HG03095 (cell line): Measurements from ENCODE around the gene CROT.

ENCODE experiments used
- ATAC-seq: cut with Tn5 transposase; IDR thresholded peaks from one replicate; pipeline ENCODE4 v1.9.1; 2021; ENCODE audit warnings: moderate library complexity; ENCODE audit not compliant: unreplicated experiment

Gene CROT

DNA sequence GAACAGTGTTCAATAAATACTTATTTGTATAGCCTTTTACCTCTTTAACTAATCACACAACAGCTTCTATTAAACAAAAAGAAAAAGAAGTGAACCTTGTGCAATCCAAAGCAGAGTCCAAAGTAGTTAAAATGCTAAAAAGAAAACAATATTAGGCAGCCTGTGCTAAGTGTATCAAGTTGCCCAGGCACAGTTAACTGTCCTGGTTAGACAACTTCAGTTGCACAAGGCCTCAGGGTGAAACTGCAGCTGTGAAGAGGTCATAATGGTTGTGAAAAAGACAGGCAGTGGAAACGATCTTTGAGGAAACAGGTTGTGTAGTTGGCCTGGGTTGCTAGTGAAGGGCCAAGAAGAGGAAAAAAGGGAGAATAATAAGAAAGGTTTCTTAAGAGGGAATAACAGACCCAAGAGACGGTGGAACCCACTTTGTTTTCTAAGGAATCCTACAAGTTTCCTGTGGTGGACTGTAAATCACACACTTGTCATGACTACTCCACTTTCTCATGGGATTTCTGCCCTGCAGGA lies 6.0 kb upstream of the CROT start:
- no peak for ATAC-seq

DNA sequence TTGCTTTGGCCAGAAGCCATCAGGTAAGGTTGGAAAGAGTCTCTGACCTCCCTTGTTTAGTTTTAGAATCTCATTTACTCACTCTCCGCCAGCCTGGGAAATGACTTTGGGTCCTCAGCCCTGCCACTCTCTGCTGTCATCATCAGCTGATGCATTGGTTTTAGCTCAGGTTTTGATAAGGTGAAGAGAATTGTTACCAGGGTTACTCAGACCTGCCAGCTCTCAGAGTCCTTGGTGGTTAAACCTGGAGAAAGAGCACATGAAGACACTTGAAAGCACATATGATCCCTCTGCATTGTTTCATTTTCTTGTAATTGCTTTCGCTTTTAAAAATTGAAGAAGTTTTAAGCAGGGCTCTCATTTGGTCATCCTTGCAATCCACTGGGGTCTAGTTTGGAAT lies 4.0 kb upstream of the CROT start:
- ATAC-seq, result no peak

DNA sequence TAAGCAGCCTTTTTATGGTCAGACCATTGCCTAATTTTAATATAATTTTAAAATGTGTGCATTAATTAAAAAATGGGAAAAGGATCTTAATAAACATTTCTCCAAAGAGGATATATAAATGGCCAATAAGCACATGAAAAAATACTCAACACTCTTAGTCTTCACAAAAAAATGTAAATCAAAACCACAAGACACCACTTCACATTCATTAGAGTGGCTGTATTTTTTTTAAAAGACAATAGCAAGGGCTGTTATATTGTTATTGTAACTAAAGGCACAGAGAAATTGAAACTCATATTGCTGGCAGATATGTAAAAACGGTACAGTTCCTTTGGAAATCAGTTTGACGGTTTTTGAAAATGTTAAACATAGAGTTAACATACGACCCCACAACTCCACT lies 3.2 kb upstream of the CROT start:
- ATAC-seq, result no peak

DNA sequence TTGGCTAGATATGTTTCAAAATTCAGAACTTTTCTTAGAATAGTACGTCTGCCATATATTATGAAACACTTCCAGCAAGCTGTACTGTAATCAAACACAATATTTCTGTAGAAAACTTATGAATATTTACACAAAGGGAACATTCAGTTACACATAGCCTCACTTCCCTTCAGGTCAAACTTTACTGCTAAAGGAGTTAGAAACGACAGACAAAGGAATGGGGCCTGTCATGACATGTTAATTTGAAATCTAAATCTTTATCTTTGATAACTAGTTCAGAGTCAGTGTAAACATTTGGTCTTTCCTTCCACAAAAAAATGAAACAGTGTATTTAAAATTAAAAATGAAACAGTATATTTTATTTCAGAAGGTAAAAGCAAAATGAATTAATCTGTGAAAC lies 1.0 kb upstream of the CROT start:
- no peak for ATAC-seq

DNA sequence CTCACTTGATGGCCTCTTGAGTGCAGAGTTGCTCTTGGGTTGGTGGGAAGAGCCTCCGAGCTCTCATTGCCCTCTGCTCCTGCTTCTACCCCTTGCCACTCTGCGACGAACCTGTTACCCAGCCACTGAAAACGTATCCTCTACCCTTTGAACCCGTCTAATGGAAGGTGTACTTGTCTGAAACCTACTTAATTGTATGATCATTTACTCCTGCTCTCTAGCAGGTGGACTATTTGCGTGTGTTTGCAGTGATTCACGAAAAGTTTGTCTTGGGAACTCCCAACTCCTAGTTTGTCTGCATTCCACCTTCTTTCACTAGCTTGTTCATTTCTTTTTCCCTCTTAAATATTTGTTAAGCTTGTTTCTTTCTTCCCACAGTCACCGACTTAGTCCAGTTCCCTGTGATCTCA lies 503 bp downstream of the CROT start:
- peak; percentile 2 for ATAC-seq

DNA sequence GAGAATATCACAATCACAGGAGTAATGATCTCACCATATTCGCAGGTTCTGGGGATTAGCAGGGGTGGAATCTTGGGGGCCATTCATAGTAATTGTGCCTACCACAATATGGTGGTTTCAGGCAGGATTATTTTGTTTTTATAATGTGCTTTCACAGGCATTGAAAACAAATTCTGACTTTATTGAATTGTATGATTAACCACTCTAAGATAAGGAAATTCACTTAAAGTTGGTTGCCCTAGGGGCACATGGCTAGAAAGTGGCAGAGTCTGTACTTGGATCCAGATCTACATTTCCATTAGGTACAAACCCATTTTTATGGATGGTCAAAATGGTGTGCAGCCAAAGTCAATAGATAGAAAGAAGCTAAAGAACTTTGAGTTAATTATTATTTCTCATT lies 1.7 kb downstream of the CROT start:
- ATAC-seq, result no peak

DNA sequence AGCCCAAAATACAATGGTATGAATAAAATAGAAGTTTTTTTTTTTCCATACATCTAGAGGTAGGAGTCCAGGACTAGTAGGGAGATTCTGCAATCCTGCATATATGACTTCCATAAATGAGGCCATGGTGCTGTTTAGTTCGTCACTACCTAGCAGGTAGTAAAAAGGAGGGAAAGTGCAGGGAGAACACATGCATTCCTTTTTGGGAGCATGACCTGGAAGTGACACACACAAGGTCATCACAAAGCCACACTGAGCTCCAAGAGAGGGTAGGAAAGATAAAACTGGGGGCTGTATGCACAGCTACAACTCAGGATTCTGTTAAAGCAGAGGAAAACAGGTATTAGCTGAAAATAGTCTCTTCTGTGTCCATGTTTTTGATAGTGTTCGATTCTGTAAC lies 2.2 kb downstream of the CROT start:
- ATAC-seq, result no peak

DNA sequence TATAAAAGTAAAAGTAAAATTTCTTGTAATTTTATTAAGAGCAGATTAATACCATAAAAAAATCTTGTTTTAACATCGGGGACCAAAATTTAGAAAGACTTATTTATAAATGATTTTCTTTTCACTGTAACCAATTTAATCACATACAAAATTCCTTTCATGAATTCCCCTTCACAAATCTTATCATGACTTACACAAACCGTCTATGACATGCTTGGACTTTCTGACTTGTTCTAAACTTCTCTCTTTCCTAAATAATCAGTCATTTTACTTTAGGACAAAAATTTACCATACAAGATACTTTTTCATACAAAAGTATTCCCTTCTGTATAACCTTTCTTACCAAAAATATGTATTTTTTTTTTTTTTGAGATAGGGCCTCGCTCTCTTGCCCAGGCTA lies 9.3 kb downstream of the CROT start:
- no peak for ATAC-seq

DNA sequence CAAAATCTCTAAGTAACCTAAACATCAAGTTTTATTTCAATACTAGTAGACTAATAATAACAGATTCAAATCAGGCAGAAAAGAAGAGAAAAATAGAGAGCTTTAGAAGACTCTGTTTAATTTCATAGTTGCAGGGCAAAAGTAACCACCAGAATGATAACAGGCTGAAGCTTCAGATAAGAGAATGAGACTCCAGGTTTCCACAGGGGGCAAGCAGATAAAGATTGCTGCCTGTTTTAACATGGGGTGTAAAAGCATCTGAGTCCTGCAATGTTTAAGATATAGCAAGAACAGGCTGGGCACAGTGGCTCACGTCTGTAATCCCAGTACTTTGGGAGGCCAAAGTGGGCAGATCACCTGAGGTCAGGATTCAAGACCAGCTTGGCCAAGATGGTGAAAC lies 11.0 kb downstream of the CROT start:
- no peak for ATAC-seq

DNA sequence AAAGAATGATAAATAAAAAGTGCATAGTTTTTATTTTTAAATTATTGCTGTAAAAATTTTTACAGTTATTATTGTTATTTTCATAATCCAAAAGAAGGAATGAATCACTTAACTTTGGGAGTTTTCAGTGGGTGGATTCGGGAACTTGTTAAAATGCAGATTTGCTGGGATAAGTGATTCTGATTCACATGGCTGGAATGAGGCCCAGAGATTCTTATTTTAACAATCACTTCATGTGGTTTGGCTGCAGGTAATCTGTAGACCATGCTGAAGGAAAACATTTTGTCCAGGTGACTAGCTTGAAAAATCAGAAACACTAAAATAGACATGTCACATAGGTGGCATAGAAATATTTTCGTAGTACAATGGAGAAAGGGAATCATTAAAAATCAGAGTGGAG lies 13.9 kb downstream of the CROT start:
- ATAC-seq, result no peak

DNA sequence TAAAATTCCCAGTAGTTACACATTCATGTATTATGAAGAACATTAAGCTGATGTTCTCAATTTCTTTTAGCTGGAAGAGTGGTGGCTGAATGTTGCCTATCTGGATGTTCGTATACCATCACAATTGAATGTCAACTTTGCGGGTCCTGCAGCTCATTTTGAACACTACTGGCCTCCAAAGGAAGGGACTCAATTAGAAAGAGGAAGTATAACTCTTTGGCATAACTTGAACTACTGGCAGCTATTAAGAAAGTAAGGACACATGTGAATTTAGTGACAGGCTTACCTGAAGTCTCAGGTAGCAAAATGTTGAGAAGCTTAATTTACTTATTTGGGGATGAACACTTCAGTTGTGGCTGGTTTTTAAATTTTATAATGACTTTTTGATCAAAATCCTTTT lies 15.9 kb downstream of the CROT start:
- no peak for ATAC-seq

DNA sequence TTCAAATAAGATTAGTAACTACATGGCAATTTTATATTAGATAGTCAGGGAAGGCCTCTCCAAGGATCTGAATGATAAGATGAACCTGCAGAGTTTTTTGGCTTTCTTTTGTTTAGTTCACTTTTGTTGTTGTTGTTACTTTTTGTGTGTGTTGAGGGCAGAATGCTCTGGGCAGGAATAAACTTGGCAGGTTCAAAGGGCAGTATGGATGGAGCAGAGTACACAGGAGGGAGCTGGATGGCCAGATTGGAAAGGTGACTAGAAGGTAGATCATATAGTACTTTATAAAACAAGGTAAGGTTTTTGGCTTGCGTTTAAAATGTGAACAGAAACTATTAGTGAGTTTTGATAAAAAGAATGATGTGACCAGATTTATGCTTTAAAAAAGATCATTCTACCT lies 17.9 kb downstream of the CROT start:
- ATAC-seq, result no peak

DNA sequence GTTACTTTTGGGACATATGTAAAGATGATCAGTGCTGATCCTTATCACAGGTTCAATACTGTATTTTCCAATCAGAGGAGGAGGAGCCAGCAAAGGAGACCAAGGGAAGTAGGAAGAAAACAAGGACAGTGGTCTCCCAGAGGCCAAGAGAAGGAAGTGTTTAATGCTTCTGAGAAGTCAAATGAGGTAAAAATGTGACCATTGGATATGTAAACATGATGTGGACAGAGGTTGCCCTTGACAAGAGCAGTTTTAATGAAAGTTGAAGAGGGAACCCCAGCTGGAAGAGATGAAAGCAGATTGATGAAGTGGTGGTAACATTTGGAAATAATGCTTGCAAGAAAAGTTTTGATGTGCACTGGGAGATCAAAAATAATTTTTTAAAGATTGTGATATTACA lies 18.8 kb downstream of the CROT start:
- no peak for ATAC-seq

DNA sequence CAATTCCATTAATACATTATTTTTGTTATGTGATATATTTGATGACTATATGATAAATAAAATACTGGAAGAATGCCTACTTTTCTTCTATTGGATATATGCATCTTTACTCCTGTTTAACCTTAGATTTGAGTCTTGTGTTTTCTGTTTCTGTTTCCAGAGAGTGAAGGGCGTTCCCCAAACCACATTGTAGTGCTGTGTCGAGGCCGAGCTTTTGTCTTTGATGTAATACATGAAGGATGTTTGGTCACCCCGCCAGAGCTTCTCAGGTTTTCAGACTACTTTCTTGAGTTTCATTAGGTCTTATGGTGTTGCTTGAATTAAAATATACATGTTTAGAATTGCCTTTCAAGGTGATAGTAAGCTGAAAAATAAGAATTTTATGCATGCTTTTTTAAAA lies 23.8 kb downstream of the CROT start:
- ATAC-seq, result no peak

DNA sequence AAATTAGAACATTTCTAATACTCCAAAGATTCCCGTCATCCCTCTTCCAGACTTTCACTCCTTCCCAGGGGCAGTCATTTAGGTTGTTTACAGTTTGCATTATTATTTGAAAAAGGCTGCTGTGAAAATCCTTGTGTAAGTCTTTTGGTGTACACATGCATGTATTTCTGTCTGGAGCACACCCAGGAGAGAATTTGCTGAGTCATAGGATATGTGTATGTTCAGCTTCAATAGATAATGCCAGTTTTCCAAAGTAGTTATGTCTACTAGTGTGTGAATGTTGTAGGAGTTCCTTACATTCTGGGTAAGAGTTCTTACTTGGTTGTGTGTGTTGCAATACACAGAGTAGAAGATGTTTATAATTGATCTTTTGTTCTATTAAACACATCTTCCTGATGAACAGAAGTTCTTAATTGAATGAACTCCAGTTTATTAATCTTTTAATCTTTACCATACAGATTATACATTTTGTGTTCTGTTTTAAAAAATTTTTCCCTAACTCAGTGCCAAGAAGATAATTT lies 25.3 kb downstream of the CROT start:
- ATAC-seq, result no peak

DNA sequence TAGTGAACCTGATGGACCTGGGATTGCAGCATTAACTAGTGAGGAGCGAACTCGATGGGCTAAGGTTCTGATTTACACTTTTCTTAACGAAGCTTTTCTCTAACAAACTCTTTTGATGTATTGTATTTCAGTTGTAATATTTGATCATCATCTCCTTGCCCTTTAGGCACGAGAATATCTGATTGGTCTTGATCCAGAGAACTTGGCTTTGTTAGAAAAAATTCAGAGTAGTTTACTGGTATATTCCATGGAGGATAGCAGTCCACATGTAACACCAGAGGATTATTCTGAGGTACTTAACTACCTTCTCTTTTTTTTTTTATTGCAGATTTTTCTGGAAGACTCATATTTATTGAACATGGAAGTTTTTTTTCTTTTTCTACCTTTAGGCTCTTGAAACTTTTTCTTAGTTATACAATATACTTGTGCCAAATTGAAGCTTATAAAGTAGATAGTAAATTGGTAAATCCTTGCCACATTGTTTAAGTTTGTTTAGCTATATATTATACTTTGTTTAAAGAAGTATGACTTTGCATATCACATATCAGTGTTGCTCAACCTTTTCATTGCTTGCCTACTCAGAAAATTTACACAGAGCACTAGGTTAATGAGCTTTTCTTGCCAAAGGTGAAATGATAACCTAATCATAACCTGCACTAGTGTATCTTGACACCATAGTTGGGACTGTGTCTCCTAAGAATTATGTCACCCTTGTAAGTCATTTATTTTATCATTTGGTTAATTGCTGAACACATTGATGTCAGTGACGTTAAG lies 30.4 kb downstream of the CROT start:
- no peak for ATAC-seq

DNA sequence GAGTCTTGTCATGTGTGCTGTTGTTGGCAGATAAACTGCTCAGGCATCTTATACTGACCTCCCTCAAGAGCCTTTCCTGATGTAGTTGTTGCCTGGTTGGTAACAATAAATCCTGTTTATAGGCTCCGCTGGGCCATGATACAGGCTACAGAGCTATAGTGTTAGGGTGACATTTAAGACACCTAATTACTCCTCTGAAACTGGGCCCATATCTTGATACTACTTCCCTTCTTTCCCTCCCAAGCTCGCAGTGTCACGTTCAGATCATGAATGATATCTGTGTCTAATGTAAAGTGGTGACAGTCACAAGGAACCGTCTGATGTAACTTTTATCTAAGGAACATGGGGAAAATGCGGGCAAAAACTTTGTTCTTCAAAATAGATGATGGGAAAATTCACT lies 35.4 kb downstream of the CROT start:
- no peak for ATAC-seq

DNA sequence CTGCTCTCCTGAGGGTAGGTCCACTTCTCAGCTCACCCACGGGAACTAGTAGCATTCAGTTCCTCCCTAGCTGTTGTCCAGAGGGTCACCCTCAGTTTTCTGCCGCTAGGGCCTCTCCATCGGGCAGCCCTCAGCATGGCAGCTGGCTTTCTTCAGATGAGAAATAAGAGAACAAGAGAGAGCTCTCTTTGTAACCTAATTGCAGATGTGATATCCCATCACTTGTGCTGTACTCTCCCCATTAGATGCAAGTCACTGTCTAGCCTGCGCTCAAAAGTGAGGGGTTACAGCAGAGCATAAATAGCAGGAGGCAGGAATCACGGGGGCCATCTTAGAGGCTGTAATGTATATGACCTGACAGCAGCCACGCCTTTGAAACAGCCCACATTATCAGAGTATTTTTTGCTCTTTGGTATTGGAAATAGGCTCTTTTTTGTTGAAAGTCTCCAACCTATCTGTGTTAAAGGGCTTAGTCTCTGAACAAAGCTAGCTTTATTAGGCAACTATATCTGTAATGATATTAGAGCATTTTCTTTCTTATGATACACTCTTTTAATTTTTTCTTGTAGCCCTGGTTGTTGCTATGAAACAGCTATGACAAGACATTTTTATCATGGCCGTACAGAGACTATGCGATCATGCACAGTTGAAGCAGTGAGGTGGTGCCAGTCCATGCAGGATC lies 45.7 kb downstream of the CROT start:
- no peak for ATAC-seq

DNA sequence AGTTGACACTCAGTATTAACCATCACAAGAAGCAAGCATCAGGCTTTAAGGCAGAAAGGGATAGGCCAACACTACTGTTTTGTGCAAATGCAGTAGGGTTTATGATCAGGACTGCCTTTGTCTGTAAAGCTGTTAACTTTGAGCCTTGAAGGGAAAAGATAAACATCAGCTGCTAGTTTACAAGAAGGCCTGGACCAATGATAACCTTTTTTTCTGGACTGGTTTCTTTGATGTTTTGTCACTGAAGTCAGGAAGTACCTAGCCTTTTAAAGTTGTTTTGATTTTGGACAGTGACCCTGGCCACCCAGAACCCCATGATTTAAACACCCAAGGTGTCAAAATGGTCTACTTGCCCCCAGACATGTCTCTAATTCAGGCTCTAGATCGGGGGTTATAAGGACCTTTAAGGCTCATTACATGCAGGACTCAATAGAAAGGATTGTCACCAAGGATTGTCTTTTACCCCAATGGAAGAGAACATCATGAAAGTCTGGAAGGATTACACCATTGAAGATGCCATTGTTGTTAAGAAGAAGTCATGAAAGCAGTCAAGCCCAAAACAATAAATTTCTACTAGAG lies 50.1 kb downstream of the CROT start:
- no peak for ATAC-seq

DNA sequence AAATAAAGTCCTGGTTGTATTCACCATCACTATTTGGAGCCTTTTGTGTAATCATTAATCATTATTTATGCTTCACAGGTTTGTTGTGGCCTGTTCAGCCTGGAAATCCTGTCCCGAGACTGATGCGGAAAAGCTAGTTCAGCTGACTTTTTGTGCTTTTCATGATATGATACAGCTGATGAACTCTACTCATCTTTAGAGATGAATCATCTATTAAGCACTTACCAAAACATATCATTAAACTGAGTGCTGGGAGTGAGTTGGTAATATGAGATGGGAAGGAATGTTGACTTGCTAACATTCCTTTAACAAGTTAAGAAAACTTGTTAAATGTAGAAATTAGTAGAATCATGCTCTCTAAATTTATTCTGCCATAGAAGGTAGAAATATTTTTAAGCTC lies 53.0 kb downstream of the CROT start:
- ATAC-seq, result no peak

DNA sequence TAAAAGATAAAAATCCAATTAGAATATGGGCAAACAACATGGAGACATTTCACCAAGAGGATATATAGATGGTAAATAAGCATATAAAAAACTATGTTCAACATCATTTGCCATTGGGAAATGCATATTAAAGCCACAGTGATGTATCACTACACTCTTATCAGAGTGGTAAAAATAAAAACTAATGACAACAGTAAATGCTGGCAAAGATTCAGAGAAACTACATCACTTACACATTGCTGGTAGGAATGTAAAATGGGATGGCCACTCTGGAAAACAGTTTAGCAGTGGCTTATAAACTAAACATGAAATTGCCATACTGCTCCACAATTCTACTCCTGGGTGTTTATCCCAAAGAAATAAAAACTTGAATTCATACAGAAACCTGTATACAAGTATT lies 59.2 kb downstream of the CROT start:
- ATAC-seq, result no peak

DNA sequence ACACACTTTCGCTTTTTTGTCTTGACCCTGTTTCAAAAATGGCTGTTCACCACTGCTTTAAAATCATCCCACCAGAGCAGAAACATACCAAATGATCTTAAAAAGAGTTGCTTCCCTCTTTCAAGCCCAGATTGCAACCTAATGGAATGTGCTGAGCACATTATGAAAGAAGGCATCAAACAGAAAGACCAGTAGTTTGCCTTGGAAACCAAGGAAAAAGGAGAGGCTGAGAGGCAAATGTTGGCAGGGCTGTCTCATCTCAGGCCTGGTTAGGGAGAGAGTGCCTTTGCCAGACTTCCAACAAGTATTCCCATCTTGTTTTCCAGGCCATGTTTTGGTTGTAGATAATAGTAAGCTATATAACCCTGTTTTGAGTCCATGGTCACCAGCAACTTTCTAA lies 65.7 kb downstream of the CROT start:
- no peak for ATAC-seq
